Subcutaneous adipose tissue (tissue), 4 donors: ENCODE measurements around the gene MEIOC. TPM values are rescaled to one million over a fixed set of nuclear protein-coding genes. Genes with fewer than 3 reads are reported as not detected.

Source experiments
- CTCF ChIP-seq: fragments of 450-650 bp; IDR thresholded peaks from one replicate; pipeline ENCODE4 v1.5.1; 2016; ENCODE audit warnings: low read depth, mild to moderate bottlenecking, control low read depth, antibody characterized with exemption, moderate library complexity
- total RNA-seq, 4 donors: library from RNA; depleted of rRNA; stranded (reverse); fragments of >200 nt; gene quantifications; one replicate each; pipeline ENCODE4 v1.1.0, GENCODE V29; 2016

The MEIOC gene
- total RNA-seq, 4 donors from 2014 or later: 0.33 TPM; not detected in 3

- TF ChIP-seq CTCF: no peak
Observed at GRCh38 chr17:44672479-44673093, 16.3 kb downstream of the MEIOC start.

GRCh38 chr17:44673893-44674292 is 17.6 kb downstream of the MEIOC start:
- TF ChIP-seq CTCF: no peak

- no peak for TF ChIP-seq CTCF
Observed at GRCh38 chr17:44677136-44677535, 20.9 kb downstream of the MEIOC start.

- TF ChIP-seq CTCF: no peak
Observed at GRCh38 chr17:44687756-44688155, 31.5 kb downstream of the MEIOC start.

- TF ChIP-seq CTCF: no peak
Observed at GRCh38 chr17:44688200-44688599, 31.9 kb downstream of the MEIOC start.

GRCh38 chr17:44688675-44689476 is 32.6 kb downstream of the MEIOC start:
- TF ChIP-seq CTCF: no peak

GRCh38 chr17:44689477-44690217 is 33.4 kb downstream of the MEIOC start, which contains the start of gene CCDC43:
Gene CCDC43, minus strand, starts transcription at chr17:44689776. Its CDS starts 23 bp downstream, at chr17:44689753.
- TF ChIP-seq CTCF: no peak
